ENCODE results near the gene KATNAL1. TPM values are rescaled to one million over a fixed set of nuclear protein-coding genes. Genes with fewer than 3 reads are reported as not detected.

The KATNAL1 gene
- total RNA-seq, 1 experiment from 2014 or later: 11.2 TPM

GRCh38 chr13:30157616-30157993 is 149.7 kb downstream of the KATNAL1 start:
- Histone ChIP-seq H3K9me3 (ENCODE audit: control insufficient read depth, low read depth, low read length) (no peaks in the 10 kb centered on the region), H4K8ac (replicated peaks; ENCODE audit: insufficient read length, low read depth, low read length) (no peak overlapping the region), H3K79me2 (ENCODE audit: insufficient read depth, low read length) (no peaks in the 10 kb centered on the region), H3K23ac (ENCODE audit: insufficient read length, low read depth, low read length) (no peak overlapping the region), H2BK20ac (ENCODE audit: low read depth, low read length, poor library complexity, severe bottlenecking) (no peak overlapping the region), H3K27ac (ENCODE audit: insufficient read length, low read depth, low read length) (no peak overlapping the region), H3K56ac (ENCODE audit: insufficient read length, low read depth, low read length) (no peak overlapping the region), H3K4ac (ENCODE audit: low read depth, low read length) (no peak overlapping the region), H2BK120ac (ENCODE audit: low read depth, low read length, poor library complexity, severe bottlenecking) (no peak overlapping the region), H3K4me2 (ENCODE audit: insufficient read depth, insufficient read length, low read length) (no peak overlapping the region), H3K9ac (ENCODE audit: extremely low read depth, insufficient read length, low read length) (no peak overlapping the region), H3K4me1 (ENCODE audit: insufficient read depth, low read length) (peaks cover 4% of the 10 kb centered on the region; the same call in 1 of the 2 replicates), H2BK12ac (ENCODE audit: insufficient read length, low read depth, low read length) (no peak overlapping the region), H3K23me2 (ENCODE audit: insufficient read length, low read depth, low read length, poor library complexity, severe bottlenecking) (no peaks in the 10 kb centered on the region), H3K18ac (ENCODE audit: insufficient read length, low read depth, low read length) (no peak overlapping the region), H3K14ac (ENCODE audit: insufficient read depth, low read length) (no peak overlapping the region), H4K20me1 (ENCODE audit: control insufficient read depth, insufficient read depth, insufficient read length) (no peaks in the 10 kb centered on the region), H3K27me3 (ENCODE audit: insufficient read depth, low read length) (no peaks in the 10 kb centered on the region), H2AFZ (ENCODE audit: low read length) (no peak overlapping the region), H2AK5ac (ENCODE audit: insufficient read length, low read length) (no peak overlapping the region), H3T11ph (ENCODE audit: low read length) (no peak overlapping the region), H2BK5ac (ENCODE audit: insufficient read length, low read length) (no peak overlapping the region), H3K79me1 (ENCODE audit: insufficient read depth, low read depth, low read length, poor library complexity, severe bottlenecking) (no peaks in the 10 kb centered on the region), H2BK15ac (ENCODE audit: low read depth, low read length) (no peak overlapping the region), H4K91ac (ENCODE audit: insufficient read length, low read depth, low read length) (no peak overlapping the region), H4K5ac (ENCODE audit: insufficient read length, low read depth, low read length) (no peak overlapping the region)
- H3K27me3 Mint-ChIP-seq (ENCODE audit: low read depth): no peaks in the 10 kb centered on the region; the same call in 1 of the 2 replicates
- TF ChIP-seq, protein P1, sequence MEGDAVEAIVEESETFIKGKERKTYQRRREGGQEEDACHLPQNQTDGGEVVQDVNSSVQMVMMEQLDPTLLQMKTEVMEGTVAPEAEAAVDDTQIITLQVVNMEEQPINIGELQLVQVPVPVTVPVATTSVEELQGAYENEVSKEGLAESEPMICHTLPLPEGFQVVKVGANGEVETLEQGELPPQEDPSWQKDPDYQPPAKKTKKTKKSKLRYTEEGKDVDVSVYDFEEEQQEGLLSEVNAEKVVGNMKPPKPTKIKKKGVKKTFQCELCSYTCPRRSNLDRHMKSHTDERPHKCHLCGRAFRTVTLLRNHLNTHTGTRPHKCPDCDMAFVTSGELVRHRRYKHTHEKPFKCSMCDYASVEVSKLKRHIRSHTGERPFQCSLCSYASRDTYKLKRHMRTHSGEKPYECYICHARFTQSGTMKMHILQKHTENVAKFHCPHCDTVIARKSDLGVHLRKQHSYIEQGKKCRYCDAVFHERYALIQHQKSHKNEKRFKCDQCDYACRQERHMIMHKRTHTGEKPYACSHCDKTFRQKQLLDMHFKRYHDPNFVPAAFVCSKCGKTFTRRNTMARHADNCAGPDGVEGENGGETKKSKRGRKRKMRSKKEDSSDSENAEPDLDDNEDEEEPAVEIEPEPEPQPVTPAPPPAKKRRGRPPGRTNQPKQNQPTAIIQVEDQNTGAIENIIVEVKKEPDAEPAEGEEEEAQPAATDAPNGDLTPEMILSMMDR (conservative IDR thresholded peaks at IDR 0.05): no peak
- DNase-seq: no peak
- no peak overlapping the region for H3K4me3 Mint-ChIP-seq
- peaks cover 7 to 10% of the 10 kb centered on the region in 2 experiments; a peak in 3 of 5 replicates for H3K9me3 Mint-ChIP-seq
- H3K4me1 Mint-ChIP-seq: peaks cover 16 to 23% of the 10 kb centered on the region in 2 experiments
- no peak overlapping the region for H3K27ac Mint-ChIP-seq
- H3K36me3 Mint-ChIP-seq (ENCODE audit: insufficient read depth in 1 of 3, low read depth in 3 of 3): peaks cover 0 to 8% (median 2%) of the 10 kb centered on the region in 3 experiments
- no CpG with 5 or more reads among the region's 7 CpGs for WGBS (ENCODE audit: extremely low coverage, insufficient read length, low lambda C conversion rate)
